A673 (cell line): ENCODE measurements around the gene CES5A.

Source experiments
- CTCF ChIP-seq: fragments of 300-800, 200-600 bp; sonication (generic); conservative IDR thresholded peaks from 2 replicates; pipeline ENCODE4 v1.5.1; 2017; ENCODE audit warnings: low read depth, mild to moderate bottlenecking, antibody characterized with exemption, low read length, moderate library complexity, mixed read lengths
- EZH2 ChIP-seq: fragments of 200-600 bp; sonication (generic); IDR thresholded peaks from 2 replicates; pipeline ENCODE4 v1.6.1; 2017; ENCODE audit warnings: borderline replicate concordance, low read depth, mild to moderate bottlenecking, mixed read lengths, antibody characterized with exemption, low read length; ENCODE audit not compliant: poor library complexity, severe bottlenecking

- TF ChIP-seq CTCF: no peak
- no peak for TF ChIP-seq EZH2
Measured at GRCh38 chr16:55835581-55835980, 39.6 kb downstream of the CES5A start.
